NOMO-1 treated with dmso at 0.1 percent for 144 hours (cell line): Measurements from ENCODE around the gene ADAMTS3.

Source experiments
- DNase-seq: peaks from one replicate; lab custom pipeline; 2025; ENCODE audit not compliant: unreplicated experiment; lab: John Stamatoyannopoulos, UW

The ADAMTS3 gene

DNA sequence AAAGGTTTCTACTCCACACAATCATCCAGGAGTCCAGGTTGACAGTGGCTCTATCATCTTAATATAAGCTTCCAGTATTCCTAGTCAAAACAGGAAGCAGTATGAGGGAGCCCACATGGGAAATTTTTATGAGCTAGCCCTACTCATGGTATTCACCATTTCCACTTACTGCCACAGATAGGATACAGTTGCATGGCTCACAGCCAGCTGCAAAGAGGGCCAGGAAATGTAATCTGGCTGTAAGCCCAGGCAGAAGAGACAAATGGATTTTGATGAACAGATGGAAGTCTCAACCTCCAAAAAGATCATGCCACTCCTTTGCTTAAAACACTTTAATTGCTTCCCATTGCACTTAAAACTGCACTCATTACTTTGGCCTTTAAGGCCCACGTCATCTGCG is 150.6 kb downstream of the ADAMTS3 start:
- no peak for DNase-seq

DNA sequence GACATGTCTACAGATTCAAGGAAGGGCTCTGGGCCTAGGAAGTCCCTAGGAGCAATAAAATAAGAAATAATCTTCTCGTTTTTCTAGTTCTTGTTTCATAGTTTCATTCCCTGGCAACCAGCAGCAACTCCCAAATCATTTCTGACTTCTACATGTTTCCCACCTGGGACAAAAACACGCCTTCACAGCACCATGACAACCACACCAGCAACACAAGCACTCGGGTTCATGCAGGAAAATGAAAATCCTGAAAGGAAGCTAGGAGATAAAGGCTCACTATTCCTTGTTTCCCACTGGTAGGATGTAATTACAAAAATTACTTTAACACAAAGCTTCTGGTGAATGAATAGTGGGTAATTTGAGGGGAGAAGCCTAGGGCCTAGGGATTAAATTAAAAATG is 158.9 kb downstream of the ADAMTS3 start:
- no peak for DNase-seq

DNA sequence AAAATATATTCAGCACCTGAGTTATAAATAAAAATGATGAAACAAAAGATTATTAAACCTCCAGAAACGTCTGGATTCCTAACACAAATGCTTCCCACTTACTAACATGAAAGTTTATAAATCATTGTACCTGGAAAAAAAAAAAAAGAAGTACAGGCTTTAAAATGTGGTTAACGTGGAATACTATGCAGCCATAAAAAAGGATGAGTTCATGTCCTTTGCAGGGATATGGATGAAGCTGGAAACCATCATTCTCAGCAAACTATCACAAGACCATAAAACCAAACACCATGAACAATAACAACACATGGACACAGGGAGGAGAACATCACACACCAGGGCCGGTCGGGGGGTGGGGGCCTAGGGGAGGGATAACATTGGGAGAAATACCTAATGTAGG is 160.5 kb downstream of the ADAMTS3 start:
- DNase-seq = no peak

DNA sequence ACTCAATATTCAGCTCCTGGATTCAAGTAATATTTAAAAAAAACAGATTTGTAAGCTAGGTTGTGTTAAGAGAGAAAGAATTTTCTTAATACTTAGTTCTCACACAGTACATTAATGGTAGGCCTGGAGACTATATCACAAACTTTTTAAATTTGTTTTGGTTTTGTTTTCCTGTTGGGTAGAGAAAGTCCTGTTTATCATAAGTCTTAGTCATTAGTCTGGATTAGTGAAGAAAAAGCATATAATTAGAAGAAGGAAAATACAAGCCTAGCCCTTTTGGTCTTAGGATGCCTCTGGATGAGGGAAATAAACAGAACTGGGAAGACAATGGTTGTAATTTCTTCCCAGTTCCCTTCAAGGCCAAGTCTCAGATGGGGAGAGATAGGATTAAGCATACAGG is 163.6 kb downstream of the ADAMTS3 start:
- no peak for DNase-seq

DNA sequence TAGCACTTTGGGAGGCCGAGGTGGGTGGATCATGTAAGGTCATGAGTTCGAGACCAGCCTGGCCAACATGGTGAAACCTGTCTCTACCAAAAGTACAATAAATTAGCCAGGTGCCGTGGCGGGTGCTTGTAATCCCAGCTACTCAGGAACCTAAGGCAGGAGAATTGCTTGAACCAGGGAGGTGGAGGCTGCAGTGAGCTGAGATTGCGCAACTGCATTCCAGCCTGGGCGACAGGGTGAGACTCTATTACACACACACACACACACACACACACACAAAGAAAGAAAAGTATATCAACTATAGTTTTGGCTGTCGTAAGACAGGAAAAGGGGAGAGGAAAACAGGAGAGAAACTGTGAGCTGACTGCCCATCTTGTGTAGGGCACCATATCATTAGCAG is 171.7 kb downstream of the ADAMTS3 start:
- no peak for DNase-seq

DNA sequence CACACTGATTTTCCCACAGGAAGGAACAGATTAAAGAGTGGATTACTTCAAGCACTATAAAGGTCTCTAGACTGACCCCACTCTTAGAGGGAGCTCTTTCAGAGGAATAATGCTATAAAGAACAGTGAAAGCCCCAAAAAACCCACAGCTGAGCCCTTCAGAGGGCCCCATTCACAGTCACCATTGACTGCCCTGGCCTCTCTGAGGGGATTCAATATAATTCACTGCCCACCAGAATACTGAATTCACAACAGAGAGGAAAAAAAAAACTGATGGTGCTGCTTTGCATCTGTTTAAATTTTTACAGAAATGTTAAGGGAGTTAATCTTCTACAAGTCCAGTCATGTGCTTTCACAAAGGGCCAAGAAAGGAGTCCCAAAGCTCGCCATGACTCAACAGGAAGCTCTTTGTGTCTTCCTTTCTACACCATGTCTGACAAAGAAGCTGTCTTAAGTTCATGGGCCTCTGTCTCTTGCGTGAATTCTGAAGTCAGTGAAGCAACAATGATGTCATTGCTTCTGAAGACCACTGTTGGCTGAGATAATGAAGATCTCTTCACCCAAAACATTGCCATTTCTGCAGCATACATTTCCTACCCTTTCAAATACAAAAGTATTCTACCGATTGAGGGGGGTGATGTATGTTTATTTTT is 174.9 kb downstream of the ADAMTS3 start:
- no peak for DNase-seq

DNA sequence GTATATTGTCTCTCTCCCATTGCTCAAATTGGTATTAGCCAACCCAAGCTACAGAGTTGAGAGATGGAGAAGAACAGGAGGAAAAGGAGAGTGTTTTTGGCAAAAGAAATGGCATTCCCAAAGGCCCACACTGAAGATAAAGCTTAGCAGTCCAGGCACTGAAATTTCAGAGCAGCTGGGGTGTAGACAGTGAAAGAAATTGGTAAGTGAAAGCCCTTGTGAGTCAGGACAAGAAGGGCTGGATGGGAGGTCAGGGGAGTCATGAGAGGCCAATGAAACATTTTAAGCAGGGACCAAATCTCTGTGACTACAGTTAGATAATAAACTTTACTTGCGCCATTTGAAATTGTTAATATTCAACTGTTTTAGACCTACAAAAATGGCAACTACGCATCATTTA is 177.7 kb downstream of the ADAMTS3 start:
- no peak for DNase-seq

- no peak for DNase-seq
Measured at GRCh38 chr4:72390409-72390808, 178.6 kb downstream of the ADAMTS3 start.

DNA sequence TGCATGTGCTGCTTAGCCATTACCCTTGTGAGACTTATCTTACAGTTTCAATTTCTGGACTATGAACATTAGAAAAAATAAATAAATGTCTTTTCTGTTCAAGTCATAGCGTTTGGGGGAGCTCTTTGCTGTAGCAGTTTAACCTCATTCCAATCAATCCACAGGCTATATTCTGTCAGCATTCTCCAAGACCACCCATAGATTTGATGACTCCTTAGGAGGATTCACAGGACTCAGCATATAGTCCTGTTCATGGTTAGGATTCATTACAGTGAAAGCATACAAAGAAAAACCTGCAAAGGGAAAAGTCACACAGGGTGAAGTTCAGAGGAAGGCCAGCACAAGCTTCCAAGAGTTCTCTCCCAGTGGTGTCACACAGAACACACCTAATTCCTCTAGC is 180.5 kb downstream of the ADAMTS3 start:
- DNase-seq = no peak

GRCh38 chr4:72387959-72388358 is 181.1 kb downstream of the ADAMTS3 start:
- no peak for DNase-seq

GRCh38 chr4:72383439-72383838 is 185.6 kb downstream of the ADAMTS3 start:
- DNase-seq = no peak

DNA sequence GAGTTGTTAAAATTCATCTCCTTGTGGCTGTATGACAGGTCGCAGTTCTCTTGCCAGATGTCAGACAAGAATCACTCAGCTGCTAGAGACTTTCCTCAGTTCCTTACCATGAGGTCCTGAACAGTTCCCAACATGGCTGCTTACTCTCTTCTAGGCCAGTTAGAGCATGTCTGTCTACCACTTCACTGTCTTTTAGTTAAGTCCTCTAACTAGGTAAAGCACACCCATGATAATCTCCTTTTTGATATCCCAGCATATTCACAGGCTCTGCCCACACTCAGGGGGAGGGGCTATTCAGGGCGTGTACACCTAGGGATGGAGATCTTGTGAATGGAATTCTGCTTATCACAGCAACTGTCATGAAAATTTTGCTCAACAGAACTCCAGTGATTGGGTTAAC is 190.1 kb downstream of the ADAMTS3 start:
- DNase-seq = no peak

GRCh38 chr4:72377491-72378194 is 191.4 kb downstream of the ADAMTS3 start:
- DNase-seq = no peak

GRCh38 chr4:72376901-72377300 is 192.1 kb downstream of the ADAMTS3 start:
- no peak for DNase-seq

DNA sequence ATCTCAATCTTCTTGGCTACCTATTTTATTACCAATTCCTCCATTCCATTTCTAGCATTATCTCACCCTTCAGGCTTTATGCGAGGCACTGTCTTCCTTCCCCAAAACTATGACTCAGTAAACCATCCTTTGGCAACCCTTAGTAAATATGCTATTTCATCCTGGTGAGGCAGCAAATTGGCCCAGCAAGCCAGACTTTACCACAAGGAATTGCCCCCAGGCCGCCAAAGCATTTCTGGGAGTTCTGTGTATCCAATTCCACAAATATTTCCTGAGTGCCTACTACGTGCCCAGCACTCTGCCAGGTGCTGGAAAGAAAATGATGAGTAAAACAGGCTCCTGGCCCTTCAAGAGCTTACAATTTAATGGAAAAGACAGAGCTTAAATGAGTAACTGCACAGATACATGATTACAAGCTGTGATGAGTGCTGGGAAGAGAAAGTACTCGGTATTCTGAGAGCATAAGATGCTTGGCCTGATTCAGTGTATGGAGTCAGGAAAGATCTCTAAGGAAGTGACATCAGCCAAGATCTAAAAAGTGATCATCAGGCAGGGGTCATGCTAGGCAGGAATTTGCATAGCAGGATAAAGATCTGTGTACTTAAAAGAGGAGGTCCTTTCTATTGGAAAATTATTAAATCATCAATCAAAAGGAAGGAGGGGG is 193.8 kb downstream of the ADAMTS3 start:
- no peak for DNase-seq

DNA sequence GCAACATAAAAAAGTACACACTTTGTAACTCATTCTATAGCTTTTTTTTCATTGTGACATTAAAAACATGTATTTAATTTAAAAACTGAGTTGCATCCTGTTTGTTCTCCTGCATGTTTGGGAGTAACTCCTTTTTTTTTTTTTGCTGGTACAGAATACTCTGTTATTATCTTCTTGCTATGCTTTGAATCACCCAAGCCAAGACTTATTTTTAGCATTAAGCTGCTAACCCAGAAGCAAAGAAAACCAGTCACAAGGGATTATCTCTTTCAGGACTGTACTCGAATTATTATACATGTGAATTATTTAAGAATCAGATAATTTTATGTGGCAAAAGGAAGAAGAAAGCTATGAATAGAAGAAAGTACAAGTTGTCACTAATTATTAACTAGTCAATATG is 194.9 kb downstream of the ADAMTS3 start:
- DNase-seq = no peak

GRCh38 chr4:72366601-72367000 is 202.4 kb downstream of the ADAMTS3 start:
- no peak for DNase-seq

GRCh38 chr4:72365981-72366380 is 203.0 kb downstream of the ADAMTS3 start:
- DNase-seq = no peak

DNA sequence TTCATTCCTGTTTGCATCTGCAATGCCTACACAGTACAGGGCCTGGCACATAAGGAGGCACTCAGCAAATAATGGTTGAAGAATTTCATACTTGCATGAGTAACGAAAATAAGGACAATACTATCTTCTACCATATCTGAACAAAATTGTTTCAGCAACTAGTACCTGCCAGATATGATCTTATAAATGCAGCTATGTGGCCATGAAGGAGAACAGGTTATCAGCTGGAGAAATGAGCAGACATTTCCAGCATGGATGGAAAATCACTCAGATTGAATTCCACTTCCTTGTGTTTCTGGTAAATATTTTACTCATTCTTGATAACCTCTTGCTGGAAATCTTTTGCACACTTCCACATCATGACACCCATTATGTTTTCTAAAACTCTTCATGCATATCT is 204.0 kb downstream of the ADAMTS3 start:
- DNase-seq = no peak

- DNase-seq = no peak
Measured at GRCh38 chr4:72360075-72360474, 208.9 kb downstream of the ADAMTS3 start.

DNA sequence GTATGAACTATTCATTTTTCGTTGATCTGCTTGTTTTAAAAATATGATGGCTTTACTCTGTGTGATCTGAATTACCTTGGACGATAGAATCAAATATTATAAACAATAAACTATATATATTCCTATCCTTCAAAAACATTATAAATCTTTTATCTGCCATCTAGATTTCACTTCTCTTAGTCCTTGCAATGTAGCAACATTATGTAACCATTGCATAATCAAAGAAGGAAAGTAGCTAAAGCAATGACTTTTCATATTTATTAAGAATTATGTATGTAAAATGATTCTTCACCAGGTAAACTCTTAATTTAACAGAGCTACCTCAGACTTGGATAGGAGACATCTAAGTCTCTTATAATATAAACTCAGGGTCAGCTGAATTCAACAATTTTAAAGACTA is 210.5 kb downstream of the ADAMTS3 start:
- DNase-seq = no peak

DNA sequence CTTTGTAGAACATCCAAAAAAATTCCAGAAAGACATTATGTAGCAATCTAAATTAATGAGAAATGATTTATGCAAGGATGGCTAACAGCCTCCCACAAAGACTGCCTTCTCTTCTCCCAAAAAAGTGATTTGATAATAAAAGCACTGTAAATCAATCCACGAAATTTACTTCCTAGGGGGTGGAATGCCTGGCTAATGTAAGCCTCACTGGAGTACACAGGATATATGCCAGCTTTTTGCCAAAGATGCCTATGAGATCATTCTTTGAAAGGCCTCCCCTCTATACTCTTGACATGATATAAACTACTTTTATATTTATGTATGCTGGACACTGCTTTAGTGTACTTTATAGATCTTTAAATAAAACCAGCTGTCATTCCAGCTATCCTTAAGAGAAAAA is 211.1 kb downstream of the ADAMTS3 start:
- no peak for DNase-seq
